Rectal smooth muscle tissue (tissue), 1 donor: ENCODE measurements around the gene MZF1.
A peak's percentile ranks its signal among the peaks of the same experiment; 100 is the strongest.
"Not testable (repeated sequence)": the region's sequence is repeated elsewhere in the genome, so short reads cannot be mapped to it uniquely, and the experiment has no call there.

Experiments
- H3K27ac ChIP-seq: one replicate; pipeline ENCODE4 v1.7.0; 2013; ENCODE audit warnings: low read depth, low read length, inconsistent platforms
- H3K27me3 ChIP-seq: one replicate; pipeline ENCODE4 v1.7.0; 2013; ENCODE audit warnings: low read length; ENCODE audit not compliant: control insufficient read depth, insufficient read depth
- H3K36me3 ChIP-seq: one replicate; pipeline ENCODE4 v1.7.0; 2013; ENCODE audit warnings: low read length; ENCODE audit not compliant: control insufficient read depth, insufficient read depth
- H3K4me1 ChIP-seq: one replicate; pipeline ENCODE4 v1.7.0; 2013; ENCODE audit warnings: low read length; ENCODE audit not compliant: control insufficient read depth, insufficient read depth
- H3K4me3 ChIP-seq: one replicate; pipeline ENCODE4 v1.7.0; 2013; ENCODE audit warnings: low read length
- H3K9ac ChIP-seq: one replicate; pipeline ENCODE4 v1.7.0; 2013; ENCODE audit warnings: low read length

Gene MZF1

DNA sequence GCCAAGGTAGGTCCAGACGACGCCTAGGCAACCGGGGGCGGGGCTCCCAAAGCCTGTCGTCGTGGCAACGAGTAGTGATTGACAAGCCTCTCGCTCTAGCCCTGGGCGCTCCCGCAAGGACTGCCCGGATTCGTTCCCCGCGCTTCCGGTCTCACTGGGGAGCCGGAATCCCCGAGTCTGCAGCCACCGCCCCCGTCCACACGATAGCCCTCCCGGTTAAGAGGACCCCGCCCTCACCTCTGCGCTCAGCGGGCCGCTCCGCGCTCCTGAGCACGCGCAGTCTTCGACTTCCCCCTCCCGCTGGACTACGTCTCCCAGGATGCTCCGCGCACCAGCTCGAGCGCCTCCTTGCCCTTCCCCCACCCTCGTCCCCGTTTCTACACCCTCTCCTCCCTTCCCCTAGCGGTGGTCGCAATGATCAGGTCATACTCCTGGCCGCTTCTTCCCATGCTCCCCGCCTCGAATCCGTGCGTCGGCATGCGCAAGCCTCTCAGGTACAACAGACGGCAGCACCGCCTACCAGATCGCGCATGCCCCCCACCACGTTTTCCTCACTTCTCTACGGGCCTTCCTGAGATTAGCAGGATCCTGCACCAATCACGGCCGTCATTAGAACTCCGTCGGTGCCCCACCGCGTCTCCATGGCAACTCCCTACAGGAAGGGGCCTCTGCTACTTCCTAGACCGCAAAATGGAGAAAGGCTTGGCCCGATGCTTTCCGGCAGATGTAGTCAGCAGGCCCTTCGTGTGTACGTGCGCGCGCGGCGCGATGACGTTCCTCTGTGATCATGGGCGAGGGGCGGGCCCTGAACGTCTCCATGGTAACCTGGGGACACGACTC lies at the start of gene MZF1:
MZF1 (minus strand) TSS at position 518 of the 840 bp plus-strand sequence. CDS start 1,946 bp downstream, outside the sequence.
- Histone ChIP-seq H3K36me3 (no peaks in the 10 kb centered on the region), H3K27me3 (no peaks in the 10 kb centered on the region), H3K9ac (peak within 1 kb of the TSS; percentile 100), H3K4me1 (peaks cover 10% of the 10 kb centered on the region), H3K27ac (peak within 1 kb of the TSS; percentile 100), H3K4me3 (peak within 1 kb of the TSS; percentile 99)

DNA sequence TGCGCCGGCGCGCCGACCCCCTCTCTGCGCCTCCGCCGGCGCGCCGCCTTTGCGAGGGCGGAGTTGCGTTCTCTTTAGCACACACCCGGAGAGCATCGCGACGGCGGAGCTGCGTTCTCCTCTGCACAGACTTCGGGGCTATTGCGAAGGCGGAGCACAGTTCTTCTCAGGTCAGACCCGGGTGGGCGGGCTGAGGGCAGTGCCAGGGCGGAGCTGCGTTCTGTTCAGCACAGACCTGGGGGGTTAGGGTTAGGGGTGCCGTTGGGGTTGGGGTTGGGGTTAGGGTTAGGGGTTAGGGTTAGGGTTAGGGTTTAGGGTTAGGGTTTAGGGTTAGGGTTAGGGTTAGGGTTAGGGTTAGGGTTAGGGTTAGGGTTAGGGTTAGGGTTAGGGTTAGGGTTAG lies 34.1 kb upstream of the MZF1 start:
- not testable (repeated sequence) for H3K4me3 ChIP-seq, H3K9ac ChIP-seq, H3K36me3 ChIP-seq, H3K27me3 ChIP-seq, H3K4me1 ChIP-seq, H3K27ac ChIP-seq

DNA sequence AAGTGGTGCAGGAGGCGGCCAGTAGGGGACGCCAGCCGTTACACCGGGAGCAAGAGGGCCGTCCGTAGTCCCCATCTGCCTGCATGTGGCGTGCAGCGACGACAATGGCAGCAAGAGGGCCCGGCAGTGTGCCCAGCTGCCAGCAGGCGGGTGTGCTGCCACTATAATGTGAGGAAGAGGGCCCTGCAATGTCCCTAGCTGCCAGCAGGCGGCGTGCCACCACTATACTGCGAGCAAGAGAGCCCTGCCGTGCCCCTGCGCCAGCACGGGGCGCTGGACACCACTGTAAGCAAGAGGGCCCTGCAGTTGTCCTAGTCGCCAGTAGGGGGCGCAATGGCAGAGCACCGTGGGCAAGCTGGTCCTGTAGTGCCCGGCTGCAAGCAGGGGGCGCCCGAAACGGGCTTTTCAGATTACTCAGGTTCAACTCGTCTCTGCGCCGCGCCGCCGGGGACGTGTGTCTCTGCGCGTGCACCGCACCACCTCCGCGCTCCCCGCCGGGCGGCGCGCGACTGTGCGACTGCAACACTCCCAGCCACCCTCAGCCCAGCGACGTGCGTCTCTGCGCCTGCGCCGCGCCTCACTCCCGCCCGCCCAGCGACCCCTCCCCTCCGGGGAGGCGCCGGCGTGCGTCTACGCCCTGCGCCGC lies 33.2 kb upstream of the MZF1 start:
- H3K4me1 ChIP-seq, H3K4me3 ChIP-seq, H3K9ac ChIP-seq, H3K36me3 ChIP-seq, H3K27me3 ChIP-seq, H3K27ac ChIP-seq: not testable (repeated sequence)

DNA sequence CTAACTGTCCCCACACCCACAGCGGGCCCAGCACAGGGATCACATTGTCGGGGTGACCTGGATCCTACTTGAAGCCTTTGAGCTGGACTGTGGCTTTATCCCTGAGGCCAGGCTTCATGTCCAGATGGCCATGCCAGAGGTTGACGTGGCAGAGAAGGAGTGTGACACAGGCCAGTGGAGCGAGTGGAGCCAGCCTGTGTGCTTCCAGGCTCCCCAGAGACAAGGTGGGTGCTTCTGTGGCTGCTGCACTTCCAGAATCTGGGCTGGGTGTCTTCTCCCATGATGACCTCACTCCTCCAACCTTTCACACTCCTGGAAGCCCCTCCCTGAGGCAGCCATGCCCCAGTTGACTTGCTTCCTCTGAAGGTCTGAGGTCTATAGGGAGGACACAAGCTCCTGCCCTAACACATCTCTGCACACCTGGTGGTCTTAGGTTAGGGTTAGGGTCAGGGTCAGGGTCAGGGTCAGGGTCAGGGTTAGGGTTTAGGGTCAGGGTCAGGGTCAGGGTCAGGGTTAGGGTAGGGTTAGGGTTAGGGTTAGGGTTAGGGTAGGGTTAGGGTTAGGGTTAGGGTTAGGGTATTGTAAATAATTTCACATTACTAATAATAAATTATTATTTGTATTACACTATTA lies 13.1 kb upstream of the MZF1 start:
- no peak overlapping the region for H3K9ac ChIP-seq

DNA sequence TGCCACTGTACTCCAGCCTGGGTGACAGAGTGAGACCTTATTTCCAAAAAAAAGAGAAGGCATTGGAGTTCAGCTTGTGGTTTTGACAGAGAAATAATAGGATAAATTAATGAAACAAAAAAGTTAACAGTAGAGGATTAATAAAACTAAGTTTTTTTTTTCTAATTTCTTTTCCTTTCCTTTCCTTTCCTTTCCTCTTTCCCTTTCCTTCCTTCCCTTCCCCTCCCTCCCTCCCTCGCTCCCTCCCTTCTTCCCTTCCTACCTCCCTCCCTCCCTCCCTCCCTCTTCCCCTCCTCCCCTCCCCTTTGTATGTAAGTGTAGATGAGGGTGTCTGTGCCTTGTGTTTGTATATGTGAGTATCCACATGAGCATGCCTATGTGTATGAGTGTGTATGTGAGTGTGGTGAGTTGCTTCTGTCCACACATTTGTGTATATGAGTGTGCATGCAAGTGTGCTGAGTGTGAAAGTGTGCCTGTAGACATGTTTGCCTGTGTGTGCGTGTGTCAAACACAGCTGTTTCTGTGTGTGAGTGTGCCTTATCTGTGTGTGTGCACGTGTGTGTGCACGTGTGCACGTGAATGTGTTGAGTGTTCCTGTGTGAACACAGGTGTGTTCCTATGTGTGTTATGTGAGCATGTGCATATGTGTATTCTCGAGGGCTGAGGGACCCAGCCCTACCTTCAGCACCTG lies 12.5 kb upstream of the MZF1 start:
- Histone ChIP-seq H3K4me1 (peaks cover 9% of the 10 kb centered on the region), H3K36me3 (peaks cover 9% of the 10 kb centered on the region), H3K27ac (no peak overlapping the region), H3K27me3 (no peaks in the 10 kb centered on the region), H3K9ac (no peak overlapping the region), H3K4me3 (no peak overlapping the region)

More for the DNA sequence above, 13.1 kb upstream of the MZF1 start:
- H3K4me1 ChIP-seq: peaks cover 4% of the 10 kb centered on the region
- no peak overlapping the region for H3K27ac ChIP-seq
- no peak overlapping the region for H3K4me3 ChIP-seq
- H3K27me3 ChIP-seq: no peaks in the 10 kb centered on the region
- peaks cover 9% of the 10 kb centered on the region for H3K36me3 ChIP-seq

DNA sequence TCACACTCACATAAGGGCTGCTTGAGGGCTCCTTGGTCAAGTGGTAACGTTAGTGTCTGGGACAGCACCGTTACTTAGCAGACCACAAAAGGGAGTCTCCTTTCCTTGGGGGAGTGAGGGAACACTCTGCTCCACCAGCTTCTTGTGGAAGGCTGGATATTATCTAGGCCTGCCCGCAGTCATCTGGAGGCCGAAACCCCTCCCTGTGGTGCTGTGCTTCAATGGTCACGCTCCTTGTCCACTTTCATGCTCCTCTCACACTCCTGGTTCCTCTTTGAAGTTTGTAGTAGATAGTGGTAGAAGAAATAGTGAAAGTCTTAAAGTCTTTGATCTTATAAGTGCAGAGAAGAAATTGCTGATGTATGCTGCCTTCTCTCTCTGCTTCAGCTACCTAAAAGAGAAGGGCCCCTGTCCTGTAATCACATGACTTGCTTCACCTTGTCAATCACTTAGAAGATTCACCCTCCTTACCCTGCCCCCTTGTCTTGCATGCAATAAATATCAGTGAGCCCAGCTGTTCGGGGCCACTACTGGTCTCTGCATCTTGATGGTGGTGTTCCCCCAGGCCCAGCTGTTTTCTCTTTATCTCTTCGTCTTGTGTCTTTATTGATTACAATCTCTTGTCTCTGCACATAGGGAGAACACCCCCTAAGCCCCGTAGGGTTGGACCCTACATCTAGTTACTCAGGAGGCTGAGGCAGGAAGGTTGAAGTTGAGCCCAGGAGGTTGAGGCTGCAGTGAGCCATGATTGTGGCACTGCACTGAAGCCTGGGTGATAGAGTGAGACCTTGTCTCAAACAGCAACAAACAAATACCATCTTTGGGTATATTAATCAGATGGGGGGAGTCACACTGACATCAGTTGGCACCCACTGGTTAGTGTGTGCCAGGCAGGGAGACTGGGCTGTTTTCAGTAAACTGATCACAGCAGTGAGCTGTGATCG lies 11.6 kb upstream of the MZF1 start:
- Histone ChIP-seq H3K4me1 (peaks cover 9% of the 10 kb centered on the region), H3K4me3 (no peak overlapping the region), H3K27ac (no peak overlapping the region), H3K27me3 (no peaks in the 10 kb centered on the region), H3K9ac (no peak overlapping the region), H3K36me3 (peaks cover 9% of the 10 kb centered on the region)

DNA sequence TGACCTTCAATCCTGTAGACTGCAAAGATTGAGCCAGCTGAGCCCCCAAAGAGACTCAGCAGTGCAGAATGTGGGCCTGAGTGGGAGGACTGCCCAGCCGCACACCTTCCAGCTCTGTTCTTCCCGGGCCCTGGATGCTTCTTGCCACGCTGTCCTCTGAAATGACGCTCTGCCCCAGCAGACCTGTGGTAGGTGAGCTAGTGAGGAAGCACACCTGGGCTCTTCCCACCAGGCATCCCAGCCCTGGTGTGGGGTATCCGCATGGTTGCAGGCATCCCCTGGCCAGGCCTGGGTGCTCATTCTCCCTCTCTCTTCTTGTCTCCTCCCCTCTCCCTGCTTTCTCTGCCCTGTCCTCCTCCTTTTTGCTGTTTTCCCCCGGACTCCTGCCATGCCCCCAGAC lies 9.8 kb upstream of the MZF1 start:
- H3K27ac ChIP-seq: no peak overlapping the region
- peaks cover 9% of the 10 kb centered on the region for H3K36me3 ChIP-seq
- H3K27me3 ChIP-seq: no peaks in the 10 kb centered on the region
- no peak overlapping the region for H3K9ac ChIP-seq
- H3K4me1 ChIP-seq: peaks cover 9% of the 10 kb centered on the region
- H3K4me3 ChIP-seq: no peak overlapping the region

DNA sequence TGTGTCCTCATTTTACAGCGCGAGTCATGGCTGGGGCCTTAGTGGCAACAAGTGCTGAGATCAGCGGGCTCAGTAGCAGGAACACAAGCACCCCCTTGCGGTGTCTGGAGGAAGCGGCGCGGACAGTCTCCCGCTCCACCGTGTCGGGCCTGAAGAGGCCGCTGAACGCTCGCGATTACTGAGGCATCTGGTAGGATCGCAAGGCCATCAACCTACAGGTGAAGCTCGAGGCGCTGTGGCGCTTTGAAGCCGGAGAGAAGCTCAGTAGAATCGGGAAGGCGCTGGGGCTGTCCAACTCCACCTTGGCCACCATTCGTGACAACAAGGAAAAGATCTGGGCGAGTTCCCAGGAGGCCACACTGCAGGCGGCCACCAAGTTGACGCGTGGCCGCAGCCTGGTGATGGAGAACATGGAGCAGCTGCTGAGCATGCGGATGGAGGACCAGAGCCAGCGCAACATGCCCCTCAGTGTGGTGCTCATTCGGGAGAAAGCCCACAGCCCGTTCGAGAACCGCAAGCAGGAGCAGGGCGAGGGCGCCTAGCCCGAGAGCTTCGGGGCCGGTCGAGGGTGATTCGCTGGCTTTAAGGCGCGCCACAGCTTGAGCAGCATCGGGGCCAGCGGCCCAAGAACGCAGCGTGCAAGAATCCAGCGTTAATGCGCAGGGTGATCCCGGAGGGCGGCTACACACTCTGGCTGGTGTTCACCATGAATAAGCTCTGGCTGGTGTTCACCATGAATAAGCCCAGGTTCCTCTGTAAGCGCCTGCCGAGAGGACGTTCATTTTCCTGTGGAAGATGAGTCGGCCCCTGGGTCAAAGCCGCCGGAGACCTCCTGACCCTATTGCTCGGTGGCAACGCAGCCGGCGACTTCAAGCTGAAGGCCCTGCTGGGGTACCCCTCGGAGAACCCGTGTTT lies 8.3 kb upstream of the MZF1 start:
- Histone ChIP-seq H3K27me3 (no peaks in the 10 kb centered on the region), H3K27ac (peak overlapping the region; percentile 81), H3K4me1 (peaks cover 9% of the 10 kb centered on the region), H3K36me3 (peaks cover 9% of the 10 kb centered on the region), H3K9ac (no peak overlapping the region), H3K4me3 (peak overlapping the region; percentile 2)

DNA sequence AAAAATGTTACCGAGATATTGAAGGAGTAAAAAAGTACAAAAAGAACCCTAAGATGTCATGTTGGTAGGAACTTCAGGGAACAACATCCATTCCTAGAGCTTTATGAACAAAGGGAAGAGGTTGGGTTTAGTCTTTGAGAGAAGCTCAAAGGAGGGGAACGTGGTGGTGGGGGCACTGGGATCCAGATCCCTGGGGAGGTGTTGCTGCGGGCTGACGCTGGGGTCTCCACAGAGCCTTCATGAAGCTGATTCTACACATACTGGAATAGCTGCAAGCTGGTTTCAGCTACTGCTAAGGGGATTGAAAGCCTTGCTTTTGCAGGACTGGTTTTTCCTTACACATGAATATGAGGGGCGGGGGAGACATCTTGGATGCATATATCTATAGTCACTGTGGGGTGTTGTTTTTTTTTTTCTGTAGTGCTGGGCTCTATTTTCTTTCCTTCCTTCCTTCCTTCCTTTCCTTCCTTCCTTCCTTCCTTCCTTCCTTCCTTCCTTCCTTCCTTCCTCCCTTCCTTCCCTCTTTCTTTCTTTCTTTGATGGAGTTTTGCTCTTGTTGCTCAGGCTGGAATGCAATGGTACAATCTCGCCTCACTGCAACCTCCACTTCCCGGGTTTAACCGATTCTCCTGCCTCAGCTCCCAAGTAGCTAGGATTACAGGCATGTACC lies 6.5 kb upstream of the MZF1 start:
- Histone ChIP-seq H3K27me3 (no peaks in the 10 kb centered on the region), H3K27ac (no peak overlapping the region), H3K36me3 (peaks cover 9% of the 10 kb centered on the region), H3K4me1 (peaks cover 13% of the 10 kb centered on the region), H3K9ac (no peak overlapping the region), H3K4me3 (no peak overlapping the region)

DNA sequence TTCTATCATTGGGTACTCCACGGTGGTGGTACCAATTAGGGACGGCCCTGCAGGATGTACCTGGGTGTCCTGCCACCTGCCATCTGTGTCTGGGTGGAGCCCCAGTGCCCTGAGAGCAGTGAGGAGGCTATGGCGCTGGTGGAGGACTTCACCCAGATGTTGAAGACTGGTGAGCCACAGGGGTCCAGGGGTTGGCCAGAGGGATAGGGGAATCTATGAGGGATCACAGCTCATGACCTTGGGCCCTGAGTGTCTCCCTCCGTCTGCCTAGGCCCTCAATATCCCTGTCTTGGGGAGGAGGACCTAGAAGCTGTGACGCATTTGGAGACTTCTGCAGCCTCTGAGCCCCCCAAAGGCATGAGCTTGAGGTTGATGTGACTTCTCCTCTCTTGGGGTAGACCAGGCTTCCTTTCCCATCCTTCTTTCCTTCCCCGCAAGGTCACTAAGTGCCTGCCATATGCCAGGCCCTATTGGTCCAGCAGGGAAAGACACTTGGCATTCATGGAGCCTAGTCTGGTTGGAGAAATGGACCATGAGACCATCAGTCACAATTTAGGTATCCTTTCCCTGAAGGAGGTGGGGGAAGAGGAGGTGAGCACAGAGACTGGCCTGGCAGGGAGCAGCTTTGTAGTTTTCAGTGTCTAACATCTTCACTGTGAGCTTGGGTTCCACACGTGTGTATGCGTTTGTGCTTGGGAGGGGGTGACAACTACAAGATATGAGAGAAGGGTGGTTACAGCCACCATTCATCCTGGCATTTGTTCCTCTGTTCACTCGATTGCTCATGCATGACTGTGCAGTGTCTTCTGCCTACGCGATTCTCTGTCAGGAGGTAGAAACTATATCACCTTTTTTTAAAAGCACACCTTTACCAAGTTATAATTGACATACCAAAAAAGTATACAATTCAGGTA lies 5.1 kb upstream of the MZF1 start:
- Histone ChIP-seq H3K4me3 (no peak overlapping the region), H3K27ac (no peak overlapping the region), H3K36me3 (peaks cover 5% of the 10 kb centered on the region), H3K9ac (no peak overlapping the region), H3K27me3 (no peaks in the 10 kb centered on the region), H3K4me1 (peaks cover 19% of the 10 kb centered on the region)
